KMS-11 (cell line): ENCODE measurements around the gene RAD52.

Source experiments
- H2AFZ ChIP-seq: fragments of 200-600 bp; sonication (generic); 2 replicates; pipeline ENCODE4 v1.6.1; 2016; ENCODE audit warnings: antibody characterized with exemption, mixed run types, low read depth
- H3K27ac ChIP-seq: fragments of 200-600 bp; sonication (generic); 2 replicates; pipeline ENCODE4 v1.6.1; 2016; ENCODE audit warnings: mild to moderate bottlenecking, mixed run types
- H3K27me3 ChIP-seq: fragments of 200-600 bp; sonication (generic); 2 replicates; pipeline ENCODE4 v1.6.1; 2017; ENCODE audit warnings: mild to moderate bottlenecking, low read depth, mixed run types, moderate library complexity; ENCODE audit not compliant: insufficient read depth
- H3K36me3 ChIP-seq: fragments of 200-600 bp; sonication (generic); 2 replicates; pipeline ENCODE4 v1.6.1; 2017; ENCODE audit warnings: mild to moderate bottlenecking, mixed run types; ENCODE audit not compliant: insufficient read depth
- H3K4me1 ChIP-seq: fragments of 200-600 bp; sonication (generic); 2 replicates; pipeline ENCODE4 v1.6.1; 2016; ENCODE audit warnings: mild to moderate bottlenecking, low read depth, mixed run types; ENCODE audit not compliant: poor library complexity, severe bottlenecking
- H3K4me2 ChIP-seq: fragments of 200-600 bp; sonication (generic); 2 replicates; pipeline ENCODE4 v1.7.0; 2016; ENCODE audit warnings: mild to moderate bottlenecking, mixed run types
- H3K4me3 ChIP-seq: fragments of 200-600 bp; sonication (generic); IDR thresholded peaks from 2 replicates; pipeline ENCODE4 v1.6.1; 2017; ENCODE audit warnings: low read depth, low read length, mixed read lengths; ENCODE audit not compliant: insufficient read depth
- H3K79me2 ChIP-seq: fragments of 200-600 bp; sonication (generic); 2 replicates; pipeline ENCODE4 v1.6.1; 2016; ENCODE audit warnings: low read depth, mixed run types; ENCODE audit not compliant: insufficient read depth
- H3K9ac ChIP-seq: fragments of 200-600 bp; sonication (generic); 2 replicates; pipeline ENCODE4 v1.6.1; 2016; ENCODE audit warnings: mild to moderate bottlenecking, mixed run types
- H4K20me1 ChIP-seq: fragments of 200-600 bp; sonication (generic); 2 replicates; pipeline ENCODE4 v1.6.1; 2016; ENCODE audit warnings: mild to moderate bottlenecking, mixed run types; ENCODE audit not compliant: insufficient read depth
- TF ChIP-seq, protein P1 (sequence below): fragments of 200-600 bp; sonication (generic); conservative IDR thresholded peaks from 2 replicates; pipeline ENCODE4 v1.6.1; 2017; ENCODE audit warnings: low read depth, mild to moderate bottlenecking, antibody characterized with exemption, low read length, moderate library complexity, mixed read lengths

Gene RAD52

GRCh38 chr12:907413-908185 is 41.9 kb downstream of the RAD52 start:
- Histone ChIP-seq H3K9ac (no peak overlapping the region), H3K79me2 (no peaks in the 10 kb centered on the region), H3K27ac (no peak overlapping the region), H3K4me3 (no peak overlapping the region), H2AFZ (no peak overlapping the region), H3K36me3 (peaks cover 14% of the 10 kb centered on the region), H3K27me3 (no peaks in the 10 kb centered on the region), H4K20me1 (no peaks in the 10 kb centered on the region), H3K4me1 (no peaks in the 10 kb centered on the region), H3K4me2 (no peak overlapping the region)
- TF ChIP-seq, protein P1, sequence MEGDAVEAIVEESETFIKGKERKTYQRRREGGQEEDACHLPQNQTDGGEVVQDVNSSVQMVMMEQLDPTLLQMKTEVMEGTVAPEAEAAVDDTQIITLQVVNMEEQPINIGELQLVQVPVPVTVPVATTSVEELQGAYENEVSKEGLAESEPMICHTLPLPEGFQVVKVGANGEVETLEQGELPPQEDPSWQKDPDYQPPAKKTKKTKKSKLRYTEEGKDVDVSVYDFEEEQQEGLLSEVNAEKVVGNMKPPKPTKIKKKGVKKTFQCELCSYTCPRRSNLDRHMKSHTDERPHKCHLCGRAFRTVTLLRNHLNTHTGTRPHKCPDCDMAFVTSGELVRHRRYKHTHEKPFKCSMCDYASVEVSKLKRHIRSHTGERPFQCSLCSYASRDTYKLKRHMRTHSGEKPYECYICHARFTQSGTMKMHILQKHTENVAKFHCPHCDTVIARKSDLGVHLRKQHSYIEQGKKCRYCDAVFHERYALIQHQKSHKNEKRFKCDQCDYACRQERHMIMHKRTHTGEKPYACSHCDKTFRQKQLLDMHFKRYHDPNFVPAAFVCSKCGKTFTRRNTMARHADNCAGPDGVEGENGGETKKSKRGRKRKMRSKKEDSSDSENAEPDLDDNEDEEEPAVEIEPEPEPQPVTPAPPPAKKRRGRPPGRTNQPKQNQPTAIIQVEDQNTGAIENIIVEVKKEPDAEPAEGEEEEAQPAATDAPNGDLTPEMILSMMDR = no peak

DNA sequence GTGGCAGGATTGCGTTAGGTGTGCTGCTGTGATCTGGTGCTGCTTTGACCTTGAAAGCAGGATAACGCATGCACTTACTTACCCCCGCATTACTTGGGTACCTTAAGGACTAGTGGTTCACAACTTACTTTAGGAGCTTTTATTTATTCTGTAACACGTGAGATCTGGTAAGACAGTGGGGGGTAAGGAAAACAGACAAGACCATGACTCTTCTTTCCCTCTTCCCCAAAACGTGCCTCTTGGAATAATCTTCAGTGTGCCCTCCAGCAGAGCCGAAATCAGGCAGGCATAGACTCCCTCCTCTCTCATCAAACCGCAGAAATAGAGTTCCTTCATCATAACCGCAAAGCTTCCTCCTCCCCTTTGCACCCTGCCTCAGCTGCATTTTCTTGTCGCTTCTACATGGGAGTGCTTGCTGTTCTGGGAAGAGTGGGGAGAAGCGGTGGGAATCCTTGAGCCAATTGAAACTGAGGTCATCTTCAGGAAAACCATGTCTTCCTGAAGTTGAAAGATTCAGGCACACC is 43.4 kb downstream of the RAD52 start:
- Histone ChIP-seq H4K20me1 (no peaks in the 10 kb centered on the region), H3K4me1 (no peaks in the 10 kb centered on the region), H3K79me2 (no peaks in the 10 kb centered on the region), H3K27me3 (no peaks in the 10 kb centered on the region), H3K9ac (no peak overlapping the region), H2AFZ (no peak overlapping the region), H3K27ac (no peak overlapping the region), H3K36me3 (peaks cover 2% of the 10 kb centered on the region; the same call in 1 of the 2 replicates), H3K4me2 (no peak overlapping the region), H3K4me3 (no peak overlapping the region)
- TF ChIP-seq, protein P1 = no peak

- TF ChIP-seq, protein P1 = no peak
- H3K4me2 ChIP-seq = no peak overlapping the region
- H3K4me1 ChIP-seq = no peaks in the 10 kb centered on the region
- no peak overlapping the region for H2AFZ ChIP-seq
- no peaks in the 10 kb centered on the region for H3K79me2 ChIP-seq
- H4K20me1 ChIP-seq = no peaks in the 10 kb centered on the region
- no peak overlapping the region for H3K27ac ChIP-seq
- H3K36me3 ChIP-seq = peaks cover 2% of the 10 kb centered on the region
- H3K27me3 ChIP-seq = no peaks in the 10 kb centered on the region
- H3K9ac ChIP-seq = no peak overlapping the region
- H3K4me3 ChIP-seq = no peak overlapping the region
Measured at GRCh38 chr12:905261-906031, 44.0 kb downstream of the RAD52 start.

- Histone ChIP-seq H2AFZ (no peak overlapping the region), H3K79me2 (no peaks in the 10 kb centered on the region), H3K4me1 (no peaks in the 10 kb centered on the region), H3K36me3 (peaks cover 2% of the 10 kb centered on the region), H3K4me2 (no peak overlapping the region), H3K27me3 (no peaks in the 10 kb centered on the region), H4K20me1 (no peaks in the 10 kb centered on the region), H3K9ac (no peak overlapping the region), H3K4me3 (no peak overlapping the region), H3K27ac (no peak overlapping the region)
- TF ChIP-seq, protein P1 = no peak
Measured at GRCh38 chr12:904010-904414, 45.5 kb downstream of the RAD52 start.
